ENCODE measurements around the gene BEST2.

Gene BEST2

GRCh38 chr19:12800466-12800770, 48.8 kb downstream of the BEST2 start:
- H3K27ac ChIP-seq = peak overlapping the region; percentile 98
- TF ChIP-seq CTCF (conservative IDR thresholded peaks at IDR 0.05) (no peak), ZFX (IDR thresholded peaks at IDR 0.05) (no peak)

- H3K27ac ChIP-seq = peak overlapping the region; percentile 98
- no peak for TF ChIP-seq CTCF (conservative IDR thresholded peaks at IDR 0.05)
- no peak for TF ChIP-seq ZFX (IDR thresholded peaks at IDR 0.05)
These were observed 49.4 kb downstream of the BEST2 start for GRCh38 chr19:12800923-12801465.

- TF ChIP-seq ZFX (IDR thresholded peaks at IDR 0.05) (peak; percentile 95), CTCF (conservative IDR thresholded peaks at IDR 0.05) (no peak)
- H3K27ac ChIP-seq = peak within 1 kb of the TSS; percentile 98
These were observed 50.1 kb downstream of the BEST2 start, which contains the start of the genes PRDX2 and THSD8 for GRCh38 chr19:12801466-12802266. TSS of gene PRDX2 (minus strand) at chr19:12801800. CDS start at chr19:12801261, 539 bp downstream. TSS of gene THSD8 (plus strand) at chr19:12802069. CDS start at chr19:12802072, 3 bp downstream.

- H3K27ac ChIP-seq = peak overlapping the region; percentile 98
- TF ChIP-seq ZFX (IDR thresholded peaks at IDR 0.05) (no peak), CTCF (conservative IDR thresholded peaks at IDR 0.05) (no peak)
These were observed 50.9 kb downstream of the BEST2 start for GRCh38 chr19:12802267-12803106.

GRCh38 chr19:12804051-12804450, 52.5 kb downstream of the BEST2 start:
- no peak overlapping the region for H3K27ac ChIP-seq
- TF ChIP-seq CTCF (conservative IDR thresholded peaks at IDR 0.05) (no peak), ZFX (IDR thresholded peaks at IDR 0.05) (no peak)

- TF ChIP-seq CTCF (conservative IDR thresholded peaks at IDR 0.05) = no peak
- peak; percentile 61; the same call in 1 of the 2 replicates for TF ChIP-seq ZFX (IDR thresholded peaks at IDR 0.05)
- peak within 1 kb of the TSS; percentile 71 for H3K27ac ChIP-seq
These were observed 54.9 kb downstream of the BEST2 start, which contains the start of gene RNASEH2A for GRCh38 chr19:12806242-12807081. TSS of gene RNASEH2A (plus strand) at chr19:12806584. CDS start at chr19:12806674, 90 bp downstream.
